ENCODE results near the gene FNIP2.

The FNIP2 gene

DNA sequence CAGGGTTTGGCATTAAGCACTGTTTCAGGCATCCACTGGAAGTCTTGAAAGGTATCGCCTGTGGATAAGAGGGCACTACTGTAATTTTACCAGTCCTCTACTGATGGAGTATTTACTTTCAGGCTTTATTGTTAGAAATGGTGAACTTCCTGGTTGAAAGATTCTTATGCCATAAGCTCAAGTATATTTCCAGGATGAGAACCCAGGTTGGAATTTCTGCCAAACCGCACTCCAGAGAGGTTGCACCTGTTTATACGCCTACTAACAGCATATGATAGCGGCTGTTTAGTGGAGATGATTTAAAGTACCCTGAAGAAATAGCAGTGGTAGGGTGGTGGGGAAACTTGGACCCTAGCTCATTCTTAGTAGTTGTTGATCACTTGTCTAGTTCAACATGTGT is 9.9 kb downstream of the FNIP2 start:
- H3K9ac ChIP-seq (ENCODE audit: low read length) = no peak overlapping the region
- no peak overlapping the region for H3K27ac ChIP-seq (ENCODE audit: low read depth, low read length)
- no peaks in the 10 kb centered on the region for H3K36me3 ChIP-seq (ENCODE audit: control insufficient read depth, insufficient read depth, low read length)
- H3K27me3 ChIP-seq (ENCODE audit: control insufficient read depth, insufficient read depth, low read length) = no peaks in the 10 kb centered on the region
- no peak overlapping the region for H3K4me3 ChIP-seq (ENCODE audit: low read depth, low read length)
- peaks cover 26% of the 10 kb centered on the region for H3K4me1 ChIP-seq (ENCODE audit: control insufficient read depth, insufficient read depth, low read length)
- no peaks in the 10 kb centered on the region for H3K9me3 ChIP-seq (ENCODE audit: control insufficient read depth, insufficient read depth, low read depth, low read length)

DNA sequence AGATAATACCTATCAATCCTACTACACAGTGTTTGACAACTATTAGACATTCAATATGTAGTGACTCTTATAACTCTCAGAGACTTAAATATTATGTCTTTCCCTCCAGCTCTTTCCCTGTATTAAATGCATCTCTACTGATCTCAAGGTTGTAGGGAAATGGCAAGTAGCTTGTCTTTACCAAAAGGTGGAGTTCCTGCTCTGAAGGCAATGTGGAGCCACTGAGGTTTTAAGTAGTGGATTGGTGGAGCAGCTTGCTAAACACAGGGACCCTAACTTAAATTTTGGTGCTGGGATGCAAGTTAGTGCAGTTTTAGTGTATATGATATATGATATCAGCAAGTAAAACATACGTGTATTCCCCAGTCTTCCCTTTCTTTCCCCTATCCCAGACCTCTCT is 13.1 kb downstream of the FNIP2 start:
- Histone ChIP-seq H3K27me3 (ENCODE audit: control insufficient read depth, insufficient read depth, low read length) (no peaks in the 10 kb centered on the region), H3K27ac (ENCODE audit: low read depth, low read length) (no peak overlapping the region), H3K36me3 (ENCODE audit: control insufficient read depth, insufficient read depth, low read length) (no peaks in the 10 kb centered on the region), H3K9ac (ENCODE audit: low read length) (no peak overlapping the region), H3K4me1 (ENCODE audit: control insufficient read depth, insufficient read depth, low read length) (peaks cover 27% of the 10 kb centered on the region), H3K4me3 (ENCODE audit: low read depth, low read length) (no peak overlapping the region), H3K9me3 (ENCODE audit: control insufficient read depth, insufficient read depth, low read depth, low read length) (no peaks in the 10 kb centered on the region)

DNA sequence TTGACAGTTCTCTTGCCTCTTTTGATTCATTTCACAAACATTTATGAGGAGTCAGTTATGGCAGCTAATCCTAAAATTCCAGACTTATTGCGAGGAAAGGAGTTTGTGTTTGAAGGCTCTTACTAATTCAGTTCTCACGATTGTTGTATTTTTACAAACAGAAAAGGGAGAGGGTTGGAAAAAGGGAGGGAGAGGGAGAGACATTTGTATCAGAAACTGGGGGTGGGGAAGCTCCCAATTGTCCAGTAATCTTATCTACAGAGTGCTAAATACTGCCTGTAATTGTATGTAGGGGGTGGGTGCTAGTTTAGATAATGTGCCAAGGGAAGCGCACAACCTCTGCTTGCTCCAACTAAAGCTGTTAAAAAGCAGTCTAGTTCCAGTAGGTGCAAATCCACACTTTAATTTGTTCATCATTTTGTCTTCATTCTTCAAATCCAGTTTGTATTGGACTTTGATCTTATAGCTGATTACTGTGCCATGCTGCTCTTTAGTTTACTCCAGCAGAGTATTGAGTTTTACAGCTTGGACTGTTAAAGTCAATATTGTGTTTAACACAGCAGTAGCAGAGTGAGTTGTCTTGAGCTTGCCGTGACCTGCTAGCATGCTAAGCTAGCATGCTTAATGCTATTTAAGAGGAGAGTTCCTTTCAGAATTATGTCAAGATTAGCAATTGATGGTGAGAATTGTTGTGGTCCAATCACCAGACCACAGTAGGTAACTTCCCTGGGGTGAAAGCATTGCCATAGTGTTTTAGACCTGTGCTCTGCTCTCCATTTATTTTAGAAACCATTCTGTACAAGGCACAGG is 13.9 kb downstream of the FNIP2 start:
- no peaks in the 10 kb centered on the region for H3K36me3 ChIP-seq (ENCODE audit: control insufficient read depth, insufficient read depth, low read length)
- no peak overlapping the region for H3K9ac ChIP-seq (ENCODE audit: low read length)
- no peaks in the 10 kb centered on the region for H3K9me3 ChIP-seq (ENCODE audit: control insufficient read depth, insufficient read depth, low read depth, low read length)
- H3K4me3 ChIP-seq (ENCODE audit: low read depth, low read length) = no peak overlapping the region
- H3K27me3 ChIP-seq (ENCODE audit: control insufficient read depth, insufficient read depth, low read length) = no peaks in the 10 kb centered on the region
- peaks cover 21% of the 10 kb centered on the region for H3K4me1 ChIP-seq (ENCODE audit: control insufficient read depth, insufficient read depth, low read length)
- H3K27ac ChIP-seq (ENCODE audit: low read depth, low read length) = no peak overlapping the region

DNA sequence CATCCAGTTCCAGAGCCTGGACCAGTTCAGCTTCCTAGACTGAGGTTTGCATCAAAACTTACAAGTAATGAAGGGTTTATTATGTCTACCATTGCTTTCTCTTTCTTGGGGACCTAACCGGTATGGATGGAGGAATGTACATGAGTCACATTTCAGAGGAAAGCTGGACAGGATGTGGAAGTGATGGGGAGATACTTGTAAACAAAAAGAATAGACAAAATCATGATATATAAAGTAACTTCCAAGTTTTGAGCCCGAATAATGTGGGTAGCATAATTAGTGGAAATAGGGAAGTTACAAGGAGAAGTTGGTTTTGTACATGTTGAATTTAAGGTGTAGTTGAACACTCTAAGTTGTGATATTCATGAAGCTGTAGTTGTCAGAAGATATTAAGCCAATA is 15.0 kb downstream of the FNIP2 start:
- Histone ChIP-seq H3K27ac (ENCODE audit: low read depth, low read length) (no peak overlapping the region), H3K9ac (ENCODE audit: low read length) (no peak overlapping the region), H3K4me3 (ENCODE audit: low read depth, low read length) (no peak overlapping the region), H3K4me1 (ENCODE audit: control insufficient read depth, insufficient read depth, low read length) (peaks cover 25% of the 10 kb centered on the region), H3K36me3 (ENCODE audit: control insufficient read depth, insufficient read depth, low read length) (no peaks in the 10 kb centered on the region), H3K27me3 (ENCODE audit: control insufficient read depth, insufficient read depth, low read length) (no peaks in the 10 kb centered on the region), H3K9me3 (ENCODE audit: control insufficient read depth, insufficient read depth, low read depth, low read length) (no peaks in the 10 kb centered on the region)

DNA sequence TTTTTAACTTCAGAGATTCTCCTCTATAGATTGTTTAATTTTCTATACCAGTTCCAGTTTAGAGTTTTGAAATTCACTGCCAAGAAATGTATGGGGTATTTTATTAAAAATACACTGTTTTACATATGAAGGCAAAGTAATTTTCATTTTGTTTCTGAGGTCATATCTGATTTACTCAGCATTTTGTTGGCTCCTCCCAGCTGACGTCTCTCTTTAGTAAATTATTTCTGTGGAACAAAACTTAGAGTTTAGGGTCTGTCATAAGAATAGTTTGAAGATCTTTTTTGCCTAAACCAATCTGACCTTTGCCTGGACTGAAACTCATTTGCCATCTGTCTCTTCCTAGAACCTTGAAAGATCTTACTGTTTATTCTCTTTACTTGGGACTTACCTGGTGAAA is 16.9 kb downstream of the FNIP2 start:
- H3K4me3 ChIP-seq (ENCODE audit: low read depth, low read length) = no peak overlapping the region
- no peaks in the 10 kb centered on the region for H3K36me3 ChIP-seq (ENCODE audit: control insufficient read depth, insufficient read depth, low read length)
- no peaks in the 10 kb centered on the region for H3K9me3 ChIP-seq (ENCODE audit: control insufficient read depth, insufficient read depth, low read depth, low read length)
- H3K27me3 ChIP-seq (ENCODE audit: control insufficient read depth, insufficient read depth, low read length) = no peaks in the 10 kb centered on the region
- no peak overlapping the region for H3K9ac ChIP-seq (ENCODE audit: low read length)
- peaks cover 26% of the 10 kb centered on the region for H3K4me1 ChIP-seq (ENCODE audit: control insufficient read depth, insufficient read depth, low read length)
- no peak overlapping the region for H3K27ac ChIP-seq (ENCODE audit: low read depth, low read length)

DNA sequence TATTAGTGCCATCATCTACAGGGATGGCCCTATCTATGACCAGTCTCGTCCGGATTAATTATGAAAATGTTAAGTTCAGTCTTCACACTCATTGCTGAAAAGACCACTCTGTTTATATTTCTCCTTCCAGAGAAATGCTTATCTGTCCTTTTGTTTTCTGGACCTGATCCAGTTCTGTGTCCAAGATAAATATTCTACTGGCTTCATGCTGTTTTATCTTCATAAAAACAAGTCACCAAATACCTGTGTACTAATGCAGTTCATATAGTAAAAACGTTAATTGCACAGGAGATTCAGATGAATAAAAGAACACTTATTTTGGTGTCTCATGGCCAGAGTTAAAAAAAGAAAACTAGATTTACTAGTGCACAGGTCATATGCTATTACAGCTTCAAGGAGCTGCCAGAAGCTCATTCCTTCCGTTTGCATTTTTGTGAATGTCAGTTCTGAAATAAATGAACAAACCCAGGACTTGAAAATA is 17.3 kb downstream of the FNIP2 start:
- H3K9me3 ChIP-seq (ENCODE audit: control insufficient read depth, insufficient read depth, low read depth, low read length) = no peaks in the 10 kb centered on the region
- H3K4me1 ChIP-seq (ENCODE audit: control insufficient read depth, insufficient read depth, low read length) = peaks cover 26% of the 10 kb centered on the region
- no peaks in the 10 kb centered on the region for H3K27me3 ChIP-seq (ENCODE audit: control insufficient read depth, insufficient read depth, low read length)
- no peak overlapping the region for H3K4me3 ChIP-seq (ENCODE audit: low read depth, low read length)
- no peak overlapping the region for H3K9ac ChIP-seq (ENCODE audit: low read length)
- no peaks in the 10 kb centered on the region for H3K36me3 ChIP-seq (ENCODE audit: control insufficient read depth, insufficient read depth, low read length)
- no peak overlapping the region for H3K27ac ChIP-seq (ENCODE audit: low read depth, low read length)

DNA sequence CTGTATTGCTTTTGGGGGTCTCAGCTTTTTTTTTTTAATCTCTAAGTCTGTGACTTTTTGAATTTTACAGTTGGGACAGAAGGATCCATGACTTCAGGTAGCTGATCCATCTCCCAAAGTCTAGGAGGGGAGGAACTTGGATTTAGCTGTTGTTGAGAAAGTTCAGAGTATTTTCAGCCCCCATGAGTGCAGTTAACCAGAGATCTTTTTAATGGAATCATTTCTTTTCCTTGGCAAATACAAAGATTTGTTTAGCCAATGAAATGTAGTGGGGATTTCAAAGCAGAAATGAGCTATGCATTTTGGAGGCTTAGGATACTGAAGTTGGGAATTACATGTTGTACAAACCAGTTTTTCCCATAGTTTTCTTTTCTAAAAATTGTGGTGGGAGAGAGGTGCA is 18.1 kb downstream of the FNIP2 start:
- Histone ChIP-seq H3K4me3 (ENCODE audit: low read depth, low read length) (no peak overlapping the region), H3K27me3 (ENCODE audit: control insufficient read depth, insufficient read depth, low read length) (no peaks in the 10 kb centered on the region), H3K27ac (ENCODE audit: low read depth, low read length) (no peak overlapping the region), H3K36me3 (ENCODE audit: control insufficient read depth, insufficient read depth, low read length) (no peaks in the 10 kb centered on the region), H3K9ac (ENCODE audit: low read length) (no peak overlapping the region), H3K9me3 (ENCODE audit: control insufficient read depth, insufficient read depth, low read depth, low read length) (no peaks in the 10 kb centered on the region), H3K4me1 (ENCODE audit: control insufficient read depth, insufficient read depth, low read length) (peaks cover 26% of the 10 kb centered on the region)

DNA sequence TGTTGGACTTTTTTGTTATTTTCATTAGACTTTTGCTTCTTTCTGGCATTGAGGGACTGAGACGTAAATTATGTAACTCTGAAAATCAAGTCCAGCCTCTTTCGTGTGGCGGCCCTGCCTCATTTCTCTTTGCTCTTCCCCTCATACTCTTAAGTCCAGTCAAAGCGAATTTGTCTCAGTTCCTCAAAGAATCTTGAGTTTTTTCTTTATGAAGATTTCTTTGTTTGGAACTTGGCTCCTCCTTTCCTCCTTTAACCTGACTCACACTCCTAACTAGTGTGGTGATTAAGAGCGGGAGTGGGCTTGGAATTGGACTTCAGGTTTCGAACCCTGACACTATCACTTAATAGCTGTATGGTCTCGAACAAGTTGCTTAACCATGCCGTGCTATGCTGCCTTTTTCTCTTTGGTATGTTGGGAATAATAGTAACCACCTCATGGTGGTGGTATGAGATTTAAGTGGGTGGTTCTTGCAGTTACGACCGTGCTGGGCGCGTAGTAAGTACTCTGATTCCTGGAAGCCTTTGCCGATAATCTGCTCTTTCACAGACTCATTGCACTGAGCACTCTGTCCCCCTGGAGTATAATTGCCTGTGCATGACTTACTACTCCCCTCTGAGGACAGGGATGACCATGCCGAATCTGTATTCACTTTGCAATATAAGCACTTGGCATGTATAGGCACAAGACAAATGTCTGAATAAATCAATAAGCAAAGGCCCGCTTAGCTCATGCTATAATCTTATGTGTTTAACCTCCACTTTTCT is 19.1 kb downstream of the FNIP2 start:
- Histone ChIP-seq H3K36me3 (ENCODE audit: control insufficient read depth, insufficient read depth, low read length) (no peaks in the 10 kb centered on the region), H3K4me3 (ENCODE audit: low read depth, low read length) (no peak overlapping the region), H3K27me3 (ENCODE audit: control insufficient read depth, insufficient read depth, low read length) (no peaks in the 10 kb centered on the region), H3K9ac (ENCODE audit: low read length) (no peak overlapping the region), H3K9me3 (ENCODE audit: control insufficient read depth, insufficient read depth, low read depth, low read length) (no peaks in the 10 kb centered on the region), H3K4me1 (ENCODE audit: control insufficient read depth, insufficient read depth, low read length) (peaks cover 27% of the 10 kb centered on the region), H3K27ac (ENCODE audit: low read depth, low read length) (no peak overlapping the region)

DNA sequence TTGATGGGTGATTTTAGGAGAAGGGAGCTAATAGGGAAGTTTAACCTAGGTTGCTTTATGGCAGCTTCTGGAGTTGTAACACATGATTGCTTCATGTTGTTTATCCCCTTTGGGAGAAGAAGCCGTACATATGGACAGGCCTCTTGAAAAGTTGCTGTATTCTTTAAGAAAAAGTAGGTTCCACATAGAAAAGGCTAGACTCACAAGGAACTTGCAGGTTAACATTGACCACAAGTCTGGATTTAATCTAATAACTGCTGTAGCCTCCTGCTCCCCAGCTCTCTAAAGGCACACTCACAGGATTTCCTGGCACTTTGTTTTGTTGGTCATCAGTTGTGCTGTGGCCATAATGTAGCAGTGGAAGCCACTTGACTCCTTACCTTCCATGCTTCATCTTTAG is 19.7 kb downstream of the FNIP2 start:
- Histone ChIP-seq H3K27ac (ENCODE audit: low read depth, low read length) (no peak overlapping the region), H3K9me3 (ENCODE audit: control insufficient read depth, insufficient read depth, low read depth, low read length) (no peaks in the 10 kb centered on the region), H3K4me3 (ENCODE audit: low read depth, low read length) (no peak overlapping the region), H3K9ac (ENCODE audit: low read length) (no peak overlapping the region), H3K27me3 (ENCODE audit: control insufficient read depth, insufficient read depth, low read length) (no peaks in the 10 kb centered on the region), H3K4me1 (ENCODE audit: control insufficient read depth, insufficient read depth, low read length) (peaks cover 23% of the 10 kb centered on the region), H3K36me3 (ENCODE audit: control insufficient read depth, insufficient read depth, low read length) (no peaks in the 10 kb centered on the region)

DNA sequence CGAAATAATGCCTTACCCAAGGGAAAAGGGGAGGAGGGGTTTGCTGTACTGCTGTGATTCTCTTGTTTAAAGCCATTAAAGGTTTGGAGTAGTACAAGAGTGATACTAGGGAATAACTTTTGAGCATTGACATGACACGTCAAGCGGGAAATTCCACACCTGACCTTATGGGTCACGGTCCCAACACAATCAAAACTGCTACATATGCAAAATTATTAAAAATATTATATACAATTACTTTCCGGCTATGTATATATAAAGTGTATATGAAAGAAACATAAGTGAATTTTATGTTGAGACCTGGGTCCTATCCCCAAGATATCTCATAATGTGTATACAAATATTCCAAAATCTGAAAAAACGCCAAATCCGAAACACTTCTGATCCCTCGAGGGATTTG is 21.0 kb downstream of the FNIP2 start:
- no peaks in the 10 kb centered on the region for H3K27me3 ChIP-seq (ENCODE audit: control insufficient read depth, insufficient read depth, low read length)
- H3K9me3 ChIP-seq (ENCODE audit: control insufficient read depth, insufficient read depth, low read depth, low read length) = no peaks in the 10 kb centered on the region
- no peak overlapping the region for H3K4me3 ChIP-seq (ENCODE audit: low read depth, low read length)
- no peak overlapping the region for H3K9ac ChIP-seq (ENCODE audit: low read length)
- peaks cover 22% of the 10 kb centered on the region for H3K4me1 ChIP-seq (ENCODE audit: control insufficient read depth, insufficient read depth, low read length)
- no peak overlapping the region for H3K27ac ChIP-seq (ENCODE audit: low read depth, low read length)
- H3K36me3 ChIP-seq (ENCODE audit: control insufficient read depth, insufficient read depth, low read length) = no peaks in the 10 kb centered on the region

DNA sequence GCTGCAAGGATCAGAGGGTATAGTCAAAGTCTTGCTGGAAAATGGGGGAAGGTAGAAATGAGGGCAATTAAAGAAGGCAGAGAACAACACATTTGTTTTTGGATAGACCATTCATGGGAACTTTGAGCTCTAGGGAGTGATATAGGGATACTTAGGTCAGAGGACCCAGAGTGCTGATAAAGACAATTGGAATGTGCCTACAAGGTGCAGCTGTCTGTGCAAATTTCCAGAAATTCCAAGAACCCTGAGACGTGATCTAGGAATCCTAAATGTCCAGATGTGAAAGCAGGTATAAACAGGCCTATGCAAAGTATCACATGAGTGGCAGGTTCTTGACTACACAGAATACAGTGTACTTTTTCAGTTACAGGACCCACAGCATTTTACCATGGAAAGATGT is 24.2 kb downstream of the FNIP2 start:
- H3K9ac ChIP-seq (ENCODE audit: low read length) = no peak overlapping the region
- H3K4me1 ChIP-seq (ENCODE audit: control insufficient read depth, insufficient read depth, low read length) = peaks cover 14% of the 10 kb centered on the region
- no peak overlapping the region for H3K27ac ChIP-seq (ENCODE audit: low read depth, low read length)

More for the DNA sequence above, 24.2 kb downstream of the FNIP2 start:
- Histone ChIP-seq H3K27me3 (ENCODE audit: control insufficient read depth, insufficient read depth, low read length) (no peaks in the 10 kb centered on the region), H3K4me3 (ENCODE audit: low read depth, low read length) (no peak overlapping the region), H3K36me3 (ENCODE audit: control insufficient read depth, insufficient read depth, low read length) (no peaks in the 10 kb centered on the region), H3K9me3 (ENCODE audit: control insufficient read depth, insufficient read depth, low read depth, low read length) (no peaks in the 10 kb centered on the region)

Data from HUES6 (cell line).